WTC11 (cell line): Measurements from ENCODE around the gene CYP19A1.

Source experiments
- CREM ChIP-seq: sonication (generic); formaldehyde crosslinking; IDR thresholded peaks from 2 replicates; pipeline ENCODE4 v1.8.1; 2022; ENCODE audit warnings: mild to moderate bottlenecking, missing genetic modification reagents, moderate library complexity
- CTCF ChIP-seq: fragments of 200-600 bp; IDR thresholded peaks from 2 replicates; pipeline ENCODE4 v1.8.0; 2022; ENCODE audit warnings: antibody characterized with exemption
- IRF2 ChIP-seq: sonication (generic); formaldehyde crosslinking; IDR thresholded peaks from 2 replicates; pipeline ENCODE4 v1.8.0; 2022; ENCODE audit warnings: low read depth, missing genetic modification reagents, borderline replicate concordance
- SP1 ChIP-seq: sonication (generic); formaldehyde crosslinking; conservative IDR thresholded peaks from 2 replicates; pipeline ENCODE4 v1.8.1; 2022; ENCODE audit warnings: missing genetic modification reagents
- TP53 ChIP-seq: sonication (generic); formaldehyde crosslinking; IDR thresholded peaks from 2 replicates; pipeline ENCODE4 v1.8.1; 2023; ENCODE audit warnings: mild to moderate bottlenecking, missing genetic modification reagents

- TF ChIP-seq CREM (no peak), SP1 (no peak), CTCF (no peak), TP53 (no peak), IRF2 (CRISPR knock-in tag) (no peak)
These were observed 47.7 kb downstream of the CYP19A1 start for GRCh38 chr15:51290720-51291119.
